ENCODE measurements around the gene PLIN3.

DNA sequence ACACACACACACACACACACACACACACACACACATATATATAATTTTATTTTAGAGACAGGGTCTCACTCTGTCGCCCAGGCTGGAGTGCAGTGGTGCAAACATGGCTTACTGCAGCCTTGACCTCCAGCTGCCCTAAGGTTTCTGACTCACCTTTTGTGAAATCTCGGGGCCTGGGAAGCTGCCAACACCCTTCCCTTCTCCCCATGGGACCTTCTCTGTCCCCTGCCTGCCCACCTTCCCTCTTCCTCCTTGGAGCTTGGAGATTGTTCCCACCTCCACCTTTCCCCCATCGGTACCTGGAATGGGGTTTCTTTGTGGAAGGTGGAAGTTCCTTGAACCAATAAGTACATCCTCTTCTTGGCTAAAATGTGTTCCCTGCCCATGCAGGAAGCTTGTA, 28.9 kb upstream of the PLIN3 start:
- TF ChIP-seq, protein P1, sequence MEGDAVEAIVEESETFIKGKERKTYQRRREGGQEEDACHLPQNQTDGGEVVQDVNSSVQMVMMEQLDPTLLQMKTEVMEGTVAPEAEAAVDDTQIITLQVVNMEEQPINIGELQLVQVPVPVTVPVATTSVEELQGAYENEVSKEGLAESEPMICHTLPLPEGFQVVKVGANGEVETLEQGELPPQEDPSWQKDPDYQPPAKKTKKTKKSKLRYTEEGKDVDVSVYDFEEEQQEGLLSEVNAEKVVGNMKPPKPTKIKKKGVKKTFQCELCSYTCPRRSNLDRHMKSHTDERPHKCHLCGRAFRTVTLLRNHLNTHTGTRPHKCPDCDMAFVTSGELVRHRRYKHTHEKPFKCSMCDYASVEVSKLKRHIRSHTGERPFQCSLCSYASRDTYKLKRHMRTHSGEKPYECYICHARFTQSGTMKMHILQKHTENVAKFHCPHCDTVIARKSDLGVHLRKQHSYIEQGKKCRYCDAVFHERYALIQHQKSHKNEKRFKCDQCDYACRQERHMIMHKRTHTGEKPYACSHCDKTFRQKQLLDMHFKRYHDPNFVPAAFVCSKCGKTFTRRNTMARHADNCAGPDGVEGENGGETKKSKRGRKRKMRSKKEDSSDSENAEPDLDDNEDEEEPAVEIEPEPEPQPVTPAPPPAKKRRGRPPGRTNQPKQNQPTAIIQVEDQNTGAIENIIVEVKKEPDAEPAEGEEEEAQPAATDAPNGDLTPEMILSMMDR (conservative IDR thresholded peaks at IDR 0.05) = no peak
- no peak for TF ChIP-seq EZH2 (IDR thresholded peaks at IDR 0.05; ENCODE audit: low read depth)
